Left renal cortex interstitium (tissue), 4 donors: Measurements from ENCODE around the gene ENTREP1. TPM values are rescaled to one million over a fixed set of nuclear protein-coding genes. Genes with fewer than 3 reads are reported as not detected.

ENCODE experiments used
- DNase-seq, 4 donors: peaks; one replicate each; pipeline ENCODE4 v3.0.0-alpha.2; 2013; ENCODE audit warnings: low read depth in 4 of 4, low spot score in 2 of 4, missing footprints in 1 of 4
- polyA plus RNA-seq, 4 donors: library from polyadenylated mRNA; unstranded; fragments of 120-200 nt; gene quantifications; one replicate each; pipeline ENCODE4 v1.2.1, GENCODE V29; 2013; ENCODE audit not compliant: insufficient read length in 4 of 4

The ENTREP1 gene
- polyA plus RNA-seq, 4 donors = 2.2 to 4.0 (median 3.1) TPM

- DNase-seq = no peak
These were observed 38.2 kb downstream of the ENTREP1 start for GRCh38 chr9:69363191-69363590.

- DNase-seq = no peak
These were observed 39.6 kb downstream of the ENTREP1 start for GRCh38 chr9:69364510-69365150.

- DNase-seq = no peak
These were observed 45.4 kb downstream of the ENTREP1 start for GRCh38 chr9:69370430-69370829.

- no peak for DNase-seq
These were observed 46.0 kb downstream of the ENTREP1 start for GRCh38 chr9:69371001-69371400.

- DNase-seq = no peak
These were observed 51.6 kb downstream of the ENTREP1 start for GRCh38 chr9:69376651-69377050.

GRCh38 chr9:69377291-69377690 is 52.3 kb downstream of the ENTREP1 start:
- DNase-seq = no peak

- DNase-seq = no peak
These were observed 53.0 kb downstream of the ENTREP1 start for GRCh38 chr9:69377981-69378380.

GRCh38 chr9:69379270-69379982 is 54.4 kb downstream of the ENTREP1 start:
- no peak for DNase-seq

GRCh38 chr9:69380301-69380700 is 55.3 kb downstream of the ENTREP1 start:
- DNase-seq = no peak

- no peak for DNase-seq
These were observed 55.8 kb downstream of the ENTREP1 start for GRCh38 chr9:69380811-69381210.

GRCh38 chr9:69382135-69382534 is 57.1 kb downstream of the ENTREP1 start:
- DNase-seq = no peak

- DNase-seq = no peak
These were observed 60.6 kb downstream of the ENTREP1 start for GRCh38 chr9:69385581-69386033.

- no peak for DNase-seq
These were observed 61.6 kb downstream of the ENTREP1 start for GRCh38 chr9:69386651-69387050.

- no peak for DNase-seq
These were observed 63.6 kb downstream of the ENTREP1 start for GRCh38 chr9:69388596-69388995.

- no peak for DNase-seq
These were observed 64.5 kb downstream of the ENTREP1 start for GRCh38 chr9:69389437-69389995.

- DNase-seq = no peak
These were observed 66.5 kb downstream of the ENTREP1 start for GRCh38 chr9:69391487-69391886.

- DNase-seq = no peak
These were observed 66.9 kb downstream of the ENTREP1 start for GRCh38 chr9:69391946-69392345.

GRCh38 chr9:69392826-69393225 is 67.8 kb downstream of the ENTREP1 start:
- DNase-seq = no peak

GRCh38 chr9:69393425-69393824 is 68.4 kb downstream of the ENTREP1 start:
- no peak for DNase-seq

GRCh38 chr9:69395718-69396117 is 70.7 kb downstream of the ENTREP1 start:
- DNase-seq = no peak

- DNase-seq = no peak
These were observed 71.7 kb downstream of the ENTREP1 start for GRCh38 chr9:69396759-69397158.
